GM12878 (cell line): Measurements from ENCODE around the gene C5orf46. TPM values are rescaled to one million over a fixed set of nuclear protein-coding genes. Genes with fewer than 3 reads are reported as not detected.

Experiments used
- MEF2A ChIP-seq: IDR thresholded peaks from 2 replicates; pipeline ENCODE4 v1.6.1; 2011; ENCODE audit warnings: low read depth, mild to moderate bottlenecking, low read length, moderate library complexity; ENCODE audit not compliant: insufficient read depth
- NBN ChIP-seq: fragments of 450-650 bp; IDR thresholded peaks from 2 replicates; pipeline ENCODE4 v1.6.1; 2016
- NR2C2 ChIP-seq: IDR thresholded peaks from 2 replicates; pipeline ENCODE4 v1.6.1; 2011; ENCODE audit warnings: borderline replicate concordance, low read depth; ENCODE audit not compliant: control insufficient read depth, insufficient read length
- STAT3 ChIP-seq: IDR thresholded peaks from 2 replicates; pipeline ENCODE4 v1.6.1; 2011; ENCODE audit warnings: low read depth, low read length, improper control_type of control experiment
- polyA plus RNA-seq, 11 experiments: library from polyadenylated mRNA; depleted of rRNA in 4 of 11; unstranded in 6 of 11; stranded (reverse) in 5 of 11; fragments of >200 nt; fragmentation: Nextera tagmentation in 4 of 11; fragmentation: Illumina TruSeq in 1 of 11; extraction: Ambion mirVana in 4 of 11; extraction: Trizol in 1 of 11; gene quantifications; 1 replicate in 1 of 11; 2 replicates in 10 of 11; pipeline versions ENCODE4 v1.2.1 to v1.2.3, GENCODE V29; 2011 to 2016; ENCODE audit warnings: inconsistent platforms in 2 of 11, missing spikeins in 2 of 11, low read depth in 1 of 11
- total RNA-seq, 4 experiments: library from RNA; depleted of rRNA in 3 of 4; stranded (reverse); fragments of >200 nt in 3 of 4; fragmentation: Illumina TruSeq in 1 of 4; extraction: Trizol in 1 of 4; gene quantifications; 2 replicates each; pipeline versions ENCODE4 v1.2.1 to v1.2.3, GENCODE V29; 2013 to 2021
- TF ChIP-seq, protein P1 (sequence below): fragments of 450-650 bp; IDR thresholded peaks from 2 replicates; pipeline ENCODE4 v1.6.1; 2018; ENCODE audit warnings: mild to moderate bottlenecking, low read depth, moderate library complexity; ENCODE audit not compliant: partially characterized antibody
- TF ChIP-seq, protein P2 (sequence below): IDR thresholded peaks from 2 replicates; pipeline ENCODE4 v1.6.1; 2011; ENCODE audit warnings: borderline replicate concordance, low read depth, mild to moderate bottlenecking, moderate library complexity, low read length; ENCODE audit not compliant: insufficient read depth, poor library complexity, severe bottlenecking
- TF ChIP-seq, protein P3 (sequence below): fragments of 150-350 bp; IDR thresholded peaks from 2 replicates; pipeline ENCODE4 v1.6.1; 2016; ENCODE audit warnings: low read depth, low read length

Gene C5orf46
- total and polyA plus RNA-seq, 10 of the 15 experiments (the other 5 are each of a cell fraction or from before 2014, with no cell fraction given) = not detected

DNA sequence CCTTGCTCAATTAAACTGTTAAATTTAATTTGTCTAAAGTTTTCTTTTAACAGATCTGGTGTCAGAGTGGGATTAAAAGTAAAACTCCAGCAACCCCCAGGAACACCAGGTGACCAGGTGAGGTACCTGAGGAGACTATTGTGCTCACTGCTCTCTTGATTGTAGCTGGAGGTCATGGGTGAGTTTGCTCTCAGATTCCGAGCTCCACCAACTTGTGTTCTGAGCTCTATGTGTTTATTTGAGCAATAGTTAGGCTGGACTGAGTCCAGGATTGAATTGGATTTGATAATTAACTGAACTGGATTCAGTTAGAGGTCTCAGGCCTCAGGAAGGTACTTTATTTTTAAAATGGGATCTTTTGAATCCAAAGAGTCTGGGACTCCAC is 45.7 kb downstream of the C5orf46 start (continued):
- TF ChIP-seq, protein P1, sequence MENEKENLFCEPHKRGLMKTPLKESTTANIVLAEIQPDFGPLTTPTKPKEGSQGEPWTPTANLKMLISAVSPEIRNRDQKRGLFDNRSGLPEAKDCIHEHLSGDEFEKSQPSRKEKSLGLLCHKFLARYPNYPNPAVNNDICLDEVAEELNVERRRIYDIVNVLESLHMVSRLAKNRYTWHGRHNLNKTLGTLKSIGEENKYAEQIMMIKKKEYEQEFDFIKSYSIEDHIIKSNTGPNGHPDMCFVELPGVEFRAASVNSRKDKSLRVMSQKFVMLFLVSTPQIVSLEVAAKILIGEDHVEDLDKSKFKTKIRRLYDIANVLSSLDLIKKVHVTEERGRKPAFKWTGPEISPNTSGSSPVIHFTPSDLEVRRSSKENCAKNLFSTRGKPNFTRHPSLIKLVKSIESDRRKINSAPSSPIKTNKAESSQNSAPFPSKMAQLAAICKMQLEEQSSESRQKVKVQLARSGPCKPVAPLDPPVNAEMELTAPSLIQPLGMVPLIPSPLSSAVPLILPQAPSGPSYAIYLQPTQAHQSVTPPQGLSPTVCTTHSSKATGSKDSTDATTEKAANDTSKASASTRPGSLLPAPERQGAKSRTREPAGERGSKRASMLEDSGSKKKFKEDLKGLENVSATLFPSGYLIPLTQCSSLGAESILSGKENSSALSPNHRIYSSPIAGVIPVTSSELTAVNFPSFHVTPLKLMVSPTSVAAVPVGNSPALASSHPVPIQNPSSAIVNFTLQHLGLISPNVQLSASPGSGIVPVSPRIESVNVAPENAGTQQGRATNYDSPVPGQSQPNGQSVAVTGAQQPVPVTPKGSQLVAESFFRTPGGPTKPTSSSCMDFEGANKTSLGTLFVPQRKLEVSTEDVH = no peak
- TF ChIP-seq NBN (no peak), MEF2A (no peak), STAT3 (no peak), NR2C2 (no peak)
- TF ChIP-seq, protein P2, sequence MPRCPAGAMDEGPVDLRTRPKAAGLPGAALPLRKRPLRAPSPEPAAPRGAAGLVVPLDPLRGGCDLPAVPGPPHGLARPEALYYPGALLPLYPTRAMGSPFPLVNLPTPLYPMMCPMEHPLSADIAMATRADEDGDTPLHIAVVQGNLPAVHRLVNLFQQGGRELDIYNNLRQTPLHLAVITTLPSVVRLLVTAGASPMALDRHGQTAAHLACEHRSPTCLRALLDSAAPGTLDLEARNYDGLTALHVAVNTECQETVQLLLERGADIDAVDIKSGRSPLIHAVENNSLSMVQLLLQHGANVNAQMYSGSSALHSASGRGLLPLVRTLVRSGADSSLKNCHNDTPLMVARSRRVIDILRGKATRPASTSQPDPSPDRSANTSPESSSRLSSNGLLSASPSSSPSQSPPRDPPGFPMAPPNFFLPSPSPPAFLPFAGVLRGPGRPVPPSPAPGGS = no peak
- TF ChIP-seq, protein P3, sequence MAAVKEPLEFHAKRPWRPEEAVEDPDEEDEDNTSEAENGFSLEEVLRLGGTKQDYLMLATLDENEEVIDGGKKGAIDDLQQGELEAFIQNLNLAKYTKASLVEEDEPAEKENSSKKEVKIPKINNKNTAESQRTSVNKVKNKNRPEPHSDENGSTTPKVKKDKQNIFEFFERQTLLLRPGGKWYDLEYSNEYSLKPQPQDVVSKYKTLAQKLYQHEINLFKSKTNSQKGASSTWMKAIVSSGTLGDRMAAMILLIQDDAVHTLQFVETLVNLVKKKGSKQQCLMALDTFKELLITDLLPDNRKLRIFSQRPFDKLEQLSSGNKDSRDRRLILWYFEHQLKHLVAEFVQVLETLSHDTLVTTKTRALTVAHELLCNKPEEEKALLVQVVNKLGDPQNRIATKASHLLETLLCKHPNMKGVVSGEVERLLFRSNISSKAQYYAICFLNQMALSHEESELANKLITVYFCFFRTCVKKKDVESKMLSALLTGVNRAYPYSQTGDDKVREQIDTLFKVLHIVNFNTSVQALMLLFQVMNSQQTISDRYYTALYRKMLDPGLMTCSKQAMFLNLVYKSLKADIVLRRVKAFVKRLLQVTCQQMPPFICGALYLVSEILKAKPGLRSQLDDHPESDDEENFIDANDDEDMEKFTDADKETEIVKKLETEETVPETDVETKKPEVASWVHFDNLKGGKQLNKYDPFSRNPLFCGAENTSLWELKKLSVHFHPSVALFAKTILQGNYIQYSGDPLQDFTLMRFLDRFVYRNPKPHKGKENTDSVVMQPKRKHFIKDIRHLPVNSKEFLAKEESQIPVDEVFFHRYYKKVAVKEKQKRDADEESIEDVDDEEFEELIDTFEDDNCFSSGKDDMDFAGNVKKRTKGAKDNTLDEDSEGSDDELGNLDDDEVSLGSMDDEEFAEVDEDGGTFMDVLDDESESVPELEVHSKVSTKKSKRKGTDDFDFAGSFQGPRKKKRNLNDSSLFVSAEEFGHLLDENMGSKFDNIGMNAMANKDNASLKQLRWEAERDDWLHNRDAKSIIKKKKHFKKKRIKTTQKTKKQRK = no peak
